HG03558 (cell line): ENCODE measurements around the gene FBRSL1.

Source experiments
- ATAC-seq: cut with Tn5 transposase; IDR thresholded peaks from one replicate; pipeline ENCODE4 v1.9.1; 2021; ENCODE audit warnings: moderate number of reproducible peaks; ENCODE audit not compliant: unreplicated experiment; ENCODE audit errors: extremely low read depth

The FBRSL1 gene

GRCh38 chr12:132481771-132482745 is 7.9 kb upstream of the FBRSL1 start:
- no peak for ATAC-seq

GRCh38 chr12:132482771-132483170 is 7.2 kb upstream of the FBRSL1 start:
- ATAC-seq: no peak

GRCh38 chr12:132483208-132483607 is 6.7 kb upstream of the FBRSL1 start:
- ATAC-seq: no peak

GRCh38 chr12:132483612-132484011 is 6.3 kb upstream of the FBRSL1 start:
- ATAC-seq: no peak

- no peak for ATAC-seq
These were observed 5.6 kb upstream of the FBRSL1 start for GRCh38 chr12:132484183-132484890.

- no peak for ATAC-seq
These were observed 5.0 kb upstream of the FBRSL1 start for GRCh38 chr12:132484891-132485441.

- ATAC-seq: no peak
These were observed 4.3 kb upstream of the FBRSL1 start for GRCh38 chr12:132485619-132486018.

GRCh38 chr12:132486168-132486567 is 3.8 kb upstream of the FBRSL1 start:
- no peak for ATAC-seq

GRCh38 chr12:132486576-132486975 is 3.4 kb upstream of the FBRSL1 start:
- ATAC-seq: no peak

GRCh38 chr12:132487311-132487741 is 2.6 kb upstream of the FBRSL1 start:
- ATAC-seq: no peak

GRCh38 chr12:132488127-132489077 is 1.5 kb upstream of the FBRSL1 start:
- ATAC-seq: no peak

GRCh38 chr12:132489078-132489601 is 811 bp upstream of the FBRSL1 start:
- no peak for ATAC-seq

- no peak for ATAC-seq
These were observed 629 bp downstream of the FBRSL1 start for GRCh38 chr12:132490422-132491137.

GRCh38 chr12:132491138-132491663 is 1.2 kb downstream of the FBRSL1 start:
- no peak for ATAC-seq

GRCh38 chr12:132491761-132492378 is 1.9 kb downstream of the FBRSL1 start:
- ATAC-seq: no peak

GRCh38 chr12:132492522-132492921 is 2.6 kb downstream of the FBRSL1 start:
- ATAC-seq: no peak

- no peak for ATAC-seq
These were observed 3.0 kb downstream of the FBRSL1 start for GRCh38 chr12:132492951-132493350.

GRCh38 chr12:132493482-132494178 is 3.7 kb downstream of the FBRSL1 start:
- ATAC-seq: no peak
